ENCODE results near the gene FRMPD1. TPM values are rescaled to one million over a fixed set of nuclear protein-coding genes. Genes with fewer than 3 reads are reported as not detected.

Gene FRMPD1
- total and polyA plus RNA-seq, 8 donors: 0.16 to 1.5 (median 0.53) TPM

GRCh38 chr9:37636511-37637448, 14.0 kb upstream of the FRMPD1 start:
- WGBS, 2 donors: 85 to 90% methylated on average over 37 to 39 of the region's 39 CpGs
- Histone ChIP-seq H3K4me3 (no peak overlapping the region), H3K27ac (no peak overlapping the region), H3K27me3 (no peaks in the 10 kb centered on the region), H3K9me3 (no peaks in the 10 kb centered on the region), H3K4me1 (no peaks in the 10 kb centered on the region), H3K36me3 (no peaks in the 10 kb centered on the region)
- FAIRE-seq (no peak), ATAC-seq (no peak), DNase-seq (peak in 1 of 6 donors; percentile 32)
- intact Hi-C loops (cut with DNase I): no loop called here
- no peak for TF ChIP-seq CTCF (IDR thresholded peaks at IDR 0.05)

- 87 to 88% methylated on average over 4 of the region's 4 CpGs for WGBS, 2 donors
These were observed 11.5 kb upstream of the FRMPD1 start for GRCh38 chr9:37639109-37639762.

DNA sequence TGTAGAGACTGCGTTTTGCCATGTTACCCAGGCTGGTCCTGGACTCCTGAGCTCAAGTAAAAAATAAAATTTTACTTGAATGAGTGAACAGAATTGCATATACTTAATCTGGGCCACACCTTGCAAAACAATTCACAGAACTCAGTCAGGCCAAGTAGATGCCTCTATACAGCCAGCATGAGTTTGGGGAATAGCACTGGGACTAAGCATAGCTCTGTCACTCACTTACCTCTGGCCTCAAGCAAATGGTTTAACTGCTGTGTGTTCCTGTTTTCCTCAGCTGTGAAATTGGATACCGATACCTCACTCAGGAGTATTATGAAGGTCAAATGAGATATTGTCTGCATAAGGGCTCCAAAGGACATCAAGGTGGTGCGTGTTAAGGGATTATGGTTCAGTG, 10.9 kb upstream of the FRMPD1 start:
- Histone ChIP-seq H3K4me3 (no peak overlapping the region), H3K36me3 (no peaks in the 10 kb centered on the region), H3K4me1 (no peaks in the 10 kb centered on the region), H3K9me3 (no peaks in the 10 kb centered on the region), H3K27ac (no peak overlapping the region), H3K27me3 (no peaks in the 10 kb centered on the region)
- FAIRE-seq (no peak), DNase-seq (no peak), ATAC-seq (no peak)
- no peak for TF ChIP-seq CTCF (IDR thresholded peaks at IDR 0.05)
- intact Hi-C loops (cut with DNase I): no loop called here
- 62 to 74% methylated on average over 3 of the region's 3 CpGs for WGBS, 2 donors

More at GRCh38 chr9:37639109-37639762, 11.5 kb upstream of the FRMPD1 start:
- FAIRE-seq (no peak), DNase-seq (no peak), ATAC-seq (no peak)
- TF ChIP-seq CTCF (IDR thresholded peaks at IDR 0.05): no peak
- intact Hi-C loops (cut with DNase I): no loop called here
- H3K9me3 ChIP-seq: no peaks in the 10 kb centered on the region
- H3K27ac ChIP-seq: no peak overlapping the region
- no peak overlapping the region for H3K4me3 ChIP-seq
- H3K27me3 ChIP-seq: no peaks in the 10 kb centered on the region
- H3K36me3 ChIP-seq: no peaks in the 10 kb centered on the region
- no peaks in the 10 kb centered on the region for H3K4me1 ChIP-seq

GRCh38 chr9:37640246-37640645, 10.5 kb upstream of the FRMPD1 start:
- ATAC-seq (peak in 1 of 4 donors; percentile 30), FAIRE-seq (no peak), DNase-seq (no peak)
- H3K9me3 ChIP-seq: no peaks in the 10 kb centered on the region
- no peaks in the 10 kb centered on the region for H3K36me3 ChIP-seq
- no peaks in the 10 kb centered on the region for H3K27me3 ChIP-seq
- H3K4me1 ChIP-seq: no peaks in the 10 kb centered on the region
- intact Hi-C loops (cut with DNase I): no loop called here
- TF ChIP-seq CTCF (IDR thresholded peaks at IDR 0.05): no peak
- WGBS, 2 donors: 59 to 67% methylated on average over 3 of the region's 3 CpGs
- H3K27ac ChIP-seq: no peak overlapping the region
- H3K4me3 ChIP-seq: no peak overlapping the region
